Measurements from ENCODE around the gene CREB5. TPM values are rescaled to one million over a fixed set of nuclear protein-coding genes. Genes with fewer than 3 reads are reported as not detected.

Gene CREB5
- total RNA-seq, 1 experiment from 2014 or later, result 0.49 TPM

DNA sequence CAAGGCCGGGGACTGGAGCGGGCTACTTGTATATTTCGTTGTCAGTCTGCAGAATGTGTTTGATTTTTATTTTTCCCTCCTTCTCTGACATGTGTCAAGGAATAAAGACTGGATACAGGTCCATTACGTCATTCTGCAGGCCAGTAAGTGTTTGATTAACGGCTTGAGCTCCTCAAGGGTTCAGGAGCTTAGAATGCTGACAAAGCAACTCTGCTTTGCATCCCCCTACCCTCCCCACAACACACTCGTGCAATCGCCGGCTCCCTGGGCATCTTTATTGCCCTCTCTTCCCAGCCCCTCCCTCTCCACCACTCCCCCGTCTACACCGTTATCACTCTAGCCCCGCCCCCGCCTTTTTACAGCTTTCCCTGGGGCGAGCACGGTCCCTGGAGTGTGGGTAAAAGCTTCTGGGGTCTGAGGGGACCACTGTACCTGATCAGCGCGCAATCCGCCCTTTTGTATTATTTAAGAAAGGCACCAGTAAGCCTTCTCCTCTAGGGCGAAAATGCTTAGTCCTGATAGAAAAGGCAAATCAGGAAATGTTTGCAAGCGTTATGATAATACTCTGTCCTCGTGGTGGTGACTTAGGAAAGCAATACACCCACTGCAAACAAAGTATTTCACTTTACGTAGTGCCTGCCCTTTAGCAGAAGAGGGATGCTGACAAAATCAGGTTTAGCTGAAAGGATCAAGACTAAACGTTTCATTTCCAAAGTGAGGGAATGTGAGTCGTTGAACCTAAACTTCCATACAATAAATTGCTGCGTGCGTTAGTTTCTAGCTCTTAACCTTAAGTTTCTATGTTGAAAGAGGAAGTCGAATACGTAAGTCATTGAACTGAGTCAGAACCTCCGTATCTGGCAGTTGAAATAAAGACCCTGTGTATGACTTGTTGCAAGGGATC is 1.4 kb upstream of the CREB5 start:
- H3K36me3 ChIP-seq (ENCODE audit: control insufficient read depth in 1 of 2, insufficient read depth in 2 of 2, low read length in 2 of 2), result no peaks in the 10 kb centered on the region
- no peaks in the 10 kb centered on the region for H3K9me3 ChIP-seq (ENCODE audit: control insufficient read depth in 1 of 2, insufficient read depth in 1 of 2, low read depth in 1 of 2, low read length in 2 of 2)
- TF ChIP-seq, protein P1, sequence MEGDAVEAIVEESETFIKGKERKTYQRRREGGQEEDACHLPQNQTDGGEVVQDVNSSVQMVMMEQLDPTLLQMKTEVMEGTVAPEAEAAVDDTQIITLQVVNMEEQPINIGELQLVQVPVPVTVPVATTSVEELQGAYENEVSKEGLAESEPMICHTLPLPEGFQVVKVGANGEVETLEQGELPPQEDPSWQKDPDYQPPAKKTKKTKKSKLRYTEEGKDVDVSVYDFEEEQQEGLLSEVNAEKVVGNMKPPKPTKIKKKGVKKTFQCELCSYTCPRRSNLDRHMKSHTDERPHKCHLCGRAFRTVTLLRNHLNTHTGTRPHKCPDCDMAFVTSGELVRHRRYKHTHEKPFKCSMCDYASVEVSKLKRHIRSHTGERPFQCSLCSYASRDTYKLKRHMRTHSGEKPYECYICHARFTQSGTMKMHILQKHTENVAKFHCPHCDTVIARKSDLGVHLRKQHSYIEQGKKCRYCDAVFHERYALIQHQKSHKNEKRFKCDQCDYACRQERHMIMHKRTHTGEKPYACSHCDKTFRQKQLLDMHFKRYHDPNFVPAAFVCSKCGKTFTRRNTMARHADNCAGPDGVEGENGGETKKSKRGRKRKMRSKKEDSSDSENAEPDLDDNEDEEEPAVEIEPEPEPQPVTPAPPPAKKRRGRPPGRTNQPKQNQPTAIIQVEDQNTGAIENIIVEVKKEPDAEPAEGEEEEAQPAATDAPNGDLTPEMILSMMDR (IDR thresholded peaks at IDR 0.05 in 2 of 3, conservative IDR thresholded peaks at IDR 0.05 in 1 of 3; ENCODE audit: borderline replicate concordance in 1 of 3, insufficient read depth in 1 of 3, low read depth in 2 of 3, low read length in 2 of 3), result no peak
- TF ChIP-seq FOSL1 (IDR thresholded peaks at IDR 0.05; ENCODE audit: low read depth) (no peak), EZH2phosphoT487 (IDR thresholded peaks at IDR 0.05; ENCODE audit: borderline replicate concordance) (no peak), ELF1 (IDR thresholded peaks at IDR 0.05; ENCODE audit: borderline replicate concordance, low read depth) (no peak), POLR2A (IDR thresholded peaks at IDR 0.05; ENCODE audit: borderline replicate concordance, extremely low read depth, insufficient read depth, insufficient read length) (no peak), SRF (IDR thresholded peaks at IDR 0.05; ENCODE audit: low read depth) (no peak)
- TF ChIP-seq, protein P2, sequence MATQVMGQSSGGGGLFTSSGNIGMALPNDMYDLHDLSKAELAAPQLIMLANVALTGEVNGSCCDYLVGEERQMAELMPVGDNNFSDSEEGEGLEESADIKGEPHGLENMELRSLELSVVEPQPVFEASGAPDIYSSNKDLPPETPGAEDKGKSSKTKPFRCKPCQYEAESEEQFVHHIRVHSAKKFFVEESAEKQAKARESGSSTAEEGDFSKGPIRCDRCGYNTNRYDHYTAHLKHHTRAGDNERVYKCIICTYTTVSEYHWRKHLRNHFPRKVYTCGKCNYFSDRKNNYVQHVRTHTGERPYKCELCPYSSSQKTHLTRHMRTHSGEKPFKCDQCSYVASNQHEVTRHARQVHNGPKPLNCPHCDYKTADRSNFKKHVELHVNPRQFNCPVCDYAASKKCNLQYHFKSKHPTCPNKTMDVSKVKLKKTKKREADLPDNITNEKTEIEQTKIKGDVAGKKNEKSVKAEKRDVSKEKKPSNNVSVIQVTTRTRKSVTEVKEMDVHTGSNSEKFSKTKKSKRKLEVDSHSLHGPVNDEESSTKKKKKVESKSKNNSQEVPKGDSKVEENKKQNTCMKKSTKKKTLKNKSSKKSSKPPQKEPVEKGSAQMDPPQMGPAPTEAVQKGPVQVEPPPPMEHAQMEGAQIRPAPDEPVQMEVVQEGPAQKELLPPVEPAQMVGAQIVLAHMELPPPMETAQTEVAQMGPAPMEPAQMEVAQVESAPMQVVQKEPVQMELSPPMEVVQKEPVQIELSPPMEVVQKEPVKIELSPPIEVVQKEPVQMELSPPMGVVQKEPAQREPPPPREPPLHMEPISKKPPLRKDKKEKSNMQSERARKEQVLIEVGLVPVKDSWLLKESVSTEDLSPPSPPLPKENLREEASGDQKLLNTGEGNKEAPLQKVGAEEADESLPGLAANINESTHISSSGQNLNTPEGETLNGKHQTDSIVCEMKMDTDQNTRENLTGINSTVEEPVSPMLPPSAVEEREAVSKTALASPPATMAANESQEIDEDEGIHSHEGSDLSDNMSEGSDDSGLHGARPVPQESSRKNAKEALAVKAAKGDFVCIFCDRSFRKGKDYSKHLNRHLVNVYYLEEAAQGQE (IDR thresholded peaks at IDR 0.05; ENCODE audit: low read depth), result no peak
- CTCF ChIA-PET, result interaction anchor here (0.6 kb wide), 1 partner anchor 31 kb away, joined by 3 read pairs; no protein-coding TSS in a partner anchor
- intact Hi-C loops (cut with micrococcal nuclease), result no loop called here
- H3K27ac ChIP-seq (ENCODE audit: low read depth, low read length), result no peak overlapping the region
- H3K4me3 ChIP-seq (replicated peaks in 1 of 2; ENCODE audit: low read depth in 1 of 2, low read length in 2 of 2), result no peak overlapping the region
- DNase-seq (ENCODE audit: low read depth, low spot score) (no peak), ATAC-seq (no peak)
- H4K20me1 ChIP-seq (ENCODE audit: insufficient read depth), result no peaks in the 10 kb centered on the region
- POLR2A ChIA-PET, result no interaction called here
- H2AFZ ChIP-seq (ENCODE audit: low read depth, low read length, poor library complexity, severe bottlenecking), result no peak overlapping the region
- no peak overlapping the region for H3K4me2 ChIP-seq (ENCODE audit: low read length)
- peaks cover 5 to 11% of the 10 kb centered on the region in 2 experiments; a peak in 3 of 4 replicates for H3K4me1 ChIP-seq (ENCODE audit: control insufficient read depth in 1 of 2, insufficient read depth in 2 of 2, low read length in 2 of 2)
- no peak overlapping the region for H3K9ac ChIP-seq (ENCODE audit: low read length)
- peaks cover 49% of the 10 kb centered on the region for H3K27me3 ChIP-seq (ENCODE audit: insufficient read depth, low read length)
- no TSS peak for BruUV-seq (replicated peaks)
- RAD21 ChIA-PET (ENCODE audit: low non-redundant PET in 1 of 2, low total read pairs in 2 of 2, uncharacterized antibody in 2 of 2, unreplicated experiment in 2 of 2), result no interaction called here
- no peaks in the 10 kb centered on the region for H3K9me2 ChIP-seq (ENCODE audit: insufficient read depth)
- H3K79me2 ChIP-seq (ENCODE audit: insufficient read depth, low read length), result no peaks in the 10 kb centered on the region
